Measurements from ENCODE around the gene USP2. TPM values are rescaled to one million over a fixed set of nuclear protein-coding genes. Genes with fewer than 3 reads are reported as not detected.

The USP2 gene
- total RNA-seq, 1 experiment from 2014 or later, result 0.14 TPM

DNA sequence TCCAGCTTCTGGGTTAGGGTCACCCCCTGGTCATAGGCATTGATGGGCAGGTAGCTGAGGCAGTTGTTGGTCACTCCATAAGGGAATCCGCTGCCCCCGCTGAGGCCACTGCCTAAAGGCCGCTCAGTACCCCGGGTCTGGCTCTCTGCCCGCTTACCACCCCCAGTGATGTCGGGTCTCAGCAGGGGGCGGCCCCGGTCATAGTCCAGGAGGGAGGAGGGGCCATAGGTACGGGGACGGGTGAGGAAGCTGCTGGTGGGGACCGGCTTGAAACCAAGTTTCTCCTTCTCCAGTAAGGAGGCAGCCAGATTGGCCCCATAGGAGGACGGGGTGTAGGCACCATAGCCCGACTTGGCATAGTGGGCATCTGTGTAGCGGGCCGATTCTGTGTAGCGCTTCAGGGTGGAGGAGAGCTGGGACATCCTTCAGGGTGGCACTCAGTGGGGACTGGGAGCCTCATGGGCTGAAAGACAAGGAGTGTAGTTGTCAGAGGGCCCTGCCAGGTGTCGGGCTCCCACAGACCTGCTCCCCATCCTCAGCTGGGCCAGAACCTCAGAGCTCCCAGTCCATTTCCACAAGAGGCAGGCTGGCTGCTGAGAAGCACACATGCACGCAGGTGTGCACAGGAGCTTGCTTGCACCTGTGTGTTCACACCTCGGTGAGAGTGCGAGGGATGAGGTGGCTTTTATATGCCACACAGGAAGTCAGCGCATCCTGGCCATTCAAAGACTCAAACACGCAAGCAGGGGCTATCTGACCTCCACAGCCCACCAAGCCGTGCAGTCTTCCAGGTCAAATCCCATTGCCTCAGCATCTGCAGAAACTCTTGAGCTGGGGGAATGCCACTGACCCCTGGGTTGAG, 8.2 kb downstream of the USP2 start:
- DNase-seq (ENCODE audit: unreplicated experiment), result no peak
- Mint-ChIP-seq H3K4me3 (ENCODE audit: unreplicated experiment) (no peak overlapping the region), H3K9me3 (ENCODE audit: unreplicated experiment) (no peaks in the 10 kb centered on the region), H3K27ac (ENCODE audit: low read depth, unreplicated experiment) (no peak overlapping the region), H3K27me3 (ENCODE audit: insufficient read depth, unreplicated experiment) (no peaks in the 10 kb centered on the region), H3K4me1 (ENCODE audit: insufficient read depth, unreplicated experiment) (peaks cover 55% of the 10 kb centered on the region), H3K36me3 (ENCODE audit: insufficient read depth, unreplicated experiment) (peaks cover 4% of the 10 kb centered on the region)
- POLR2A ChIA-PET, result interaction anchor here (1.0 to 10.6 kb wide), 6 partner anchors 11 to 252 kb away, joined by 3 to 85 read pairs (median 3); partner anchors contain the start of gene HINFP
- intact Hi-C loops (cut with micrococcal nuclease), result no loop called here
- CTCF ChIA-PET, result interaction anchor here (0.5 to 19.9 kb wide), 35 partner anchors 9 to 750 kb away, joined by 3 to 415 read pairs (median 4); partner anchors contain the start of genes C1QTNF5, CBL, HMBS and USP2
- no TSS peak for BruUV-seq (replicated peaks)
- TF ChIP-seq, protein P1, sequence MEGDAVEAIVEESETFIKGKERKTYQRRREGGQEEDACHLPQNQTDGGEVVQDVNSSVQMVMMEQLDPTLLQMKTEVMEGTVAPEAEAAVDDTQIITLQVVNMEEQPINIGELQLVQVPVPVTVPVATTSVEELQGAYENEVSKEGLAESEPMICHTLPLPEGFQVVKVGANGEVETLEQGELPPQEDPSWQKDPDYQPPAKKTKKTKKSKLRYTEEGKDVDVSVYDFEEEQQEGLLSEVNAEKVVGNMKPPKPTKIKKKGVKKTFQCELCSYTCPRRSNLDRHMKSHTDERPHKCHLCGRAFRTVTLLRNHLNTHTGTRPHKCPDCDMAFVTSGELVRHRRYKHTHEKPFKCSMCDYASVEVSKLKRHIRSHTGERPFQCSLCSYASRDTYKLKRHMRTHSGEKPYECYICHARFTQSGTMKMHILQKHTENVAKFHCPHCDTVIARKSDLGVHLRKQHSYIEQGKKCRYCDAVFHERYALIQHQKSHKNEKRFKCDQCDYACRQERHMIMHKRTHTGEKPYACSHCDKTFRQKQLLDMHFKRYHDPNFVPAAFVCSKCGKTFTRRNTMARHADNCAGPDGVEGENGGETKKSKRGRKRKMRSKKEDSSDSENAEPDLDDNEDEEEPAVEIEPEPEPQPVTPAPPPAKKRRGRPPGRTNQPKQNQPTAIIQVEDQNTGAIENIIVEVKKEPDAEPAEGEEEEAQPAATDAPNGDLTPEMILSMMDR (IDR thresholded peaks at IDR 0.05; ENCODE audit: unreplicated experiment), result no peak

DNA sequence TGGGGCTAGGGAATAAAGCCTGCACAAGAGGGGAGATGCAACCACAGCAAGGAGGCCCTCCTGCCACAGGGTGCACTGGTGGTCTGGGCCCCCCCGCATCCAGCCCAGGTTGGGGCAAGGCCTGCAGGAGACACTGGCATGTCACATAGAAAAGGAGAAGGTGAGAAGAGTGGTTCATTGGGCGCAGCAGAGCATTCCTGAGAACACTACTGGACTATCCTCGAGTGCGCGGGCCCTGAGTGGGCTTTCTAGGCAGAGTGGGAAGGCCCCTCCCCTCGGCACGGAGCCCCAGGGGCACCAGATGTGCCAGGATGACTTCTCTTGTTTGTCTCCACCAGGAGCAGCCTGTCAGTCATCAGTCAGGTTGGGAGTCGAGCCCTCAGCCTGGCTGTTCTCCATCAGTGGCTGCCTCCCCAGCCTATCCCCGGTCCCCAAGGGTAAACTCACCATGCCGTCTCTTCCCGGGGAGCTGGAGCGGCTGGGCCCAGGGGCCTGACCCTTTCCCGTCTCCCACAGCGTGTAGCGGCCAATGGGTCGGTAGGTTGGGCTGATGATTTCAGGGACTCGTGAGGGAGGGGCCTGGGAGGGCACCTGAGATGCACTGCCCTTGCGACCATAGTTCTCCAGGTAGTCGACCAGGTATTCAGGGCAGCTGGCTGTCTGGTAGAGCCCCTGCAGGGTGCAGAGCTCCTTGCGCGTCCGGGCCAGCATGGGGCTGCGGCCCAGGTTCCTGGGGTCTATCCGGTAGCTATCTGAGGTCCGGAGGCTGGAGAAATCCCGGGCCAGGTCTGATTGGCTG, 9.0 kb downstream of the USP2 start:
- Mint-ChIP-seq H3K27me3 (ENCODE audit: insufficient read depth, unreplicated experiment) (no peaks in the 10 kb centered on the region), H3K27ac (ENCODE audit: low read depth, unreplicated experiment) (no peak overlapping the region), H3K9me3 (ENCODE audit: unreplicated experiment) (no peaks in the 10 kb centered on the region), H3K36me3 (ENCODE audit: insufficient read depth, unreplicated experiment) (peaks cover 4% of the 10 kb centered on the region), H3K4me1 (ENCODE audit: insufficient read depth, unreplicated experiment) (peaks cover 62% of the 10 kb centered on the region), H3K4me3 (ENCODE audit: unreplicated experiment) (no peak overlapping the region)
- BruUV-seq (replicated peaks), result no TSS peak
- CTCF ChIA-PET, result interaction anchor here (0.6 to 19.9 kb wide), 19 partner anchors 8 to 288 kb away, joined by 3 to 415 read pairs (median 6); partner anchors contain the start of genes C1QTNF5, CBL, HMBS and USP2
- POLR2A ChIA-PET, result interaction anchor here (0.5 to 10.6 kb wide), 5 partner anchors 11 to 59 kb away, joined by 3 to 85 read pairs (median 3); no protein-coding TSS in a partner anchor
- intact Hi-C loops (cut with micrococcal nuclease), result no loop called here
- TF ChIP-seq, protein P1 (IDR thresholded peaks at IDR 0.05; ENCODE audit: unreplicated experiment), result no peak
- DNase-seq (ENCODE audit: unreplicated experiment), result no peak

DNA sequence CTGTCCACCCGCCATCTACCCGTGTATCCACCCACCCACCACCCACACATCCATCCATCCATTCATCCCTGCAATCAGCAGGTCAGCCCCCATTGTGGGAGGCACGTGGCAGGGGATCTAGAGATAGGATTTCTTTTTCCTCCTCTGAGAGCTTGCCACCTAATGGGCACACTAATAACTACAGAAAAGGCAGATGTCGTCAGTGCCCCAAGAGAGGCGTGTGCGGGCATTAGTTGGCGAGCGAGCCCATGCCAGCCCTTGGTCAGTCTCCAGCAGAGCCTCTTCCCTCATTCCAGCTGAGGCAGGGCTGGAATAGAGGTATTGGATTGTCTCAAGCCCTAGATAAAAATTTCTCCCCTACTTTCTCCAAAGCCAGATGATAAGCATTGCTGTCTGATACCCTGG, 9.7 kb downstream of the USP2 start:
- ChIA-PET POLR2A (interaction anchor here (0.5 to 10.6 kb wide), 3 partner anchors 10 to 28 kb away, joined by 3 to 85 read pairs (median 39); no protein-coding TSS in a partner anchor), CTCF (interaction anchor here (0.6 to 19.9 kb wide), 12 partner anchors 11 to 176 kb away, joined by 3 to 415 read pairs (median 6); partner anchors contain the start of genes C1QTNF5 and USP2)
- Mint-ChIP-seq H3K9me3 (ENCODE audit: unreplicated experiment) (no peaks in the 10 kb centered on the region), H3K4me1 (ENCODE audit: insufficient read depth, unreplicated experiment) (peaks cover 64% of the 10 kb centered on the region), H3K27me3 (ENCODE audit: insufficient read depth, unreplicated experiment) (no peaks in the 10 kb centered on the region), H3K36me3 (ENCODE audit: insufficient read depth, unreplicated experiment) (peaks cover 4% of the 10 kb centered on the region), H3K4me3 (ENCODE audit: unreplicated experiment) (no peak overlapping the region), H3K27ac (ENCODE audit: low read depth, unreplicated experiment) (no peak overlapping the region)
- TF ChIP-seq, protein P1 (IDR thresholded peaks at IDR 0.05; ENCODE audit: unreplicated experiment), result peak; percentile 47
- intact Hi-C loops (cut with micrococcal nuclease), result loop anchor here (1.0 kb wide), 1 partner anchor 10 kb away; no protein-coding TSS in a partner anchor
- no TSS peak for BruUV-seq (replicated peaks)
- peak; percentile 79 for DNase-seq (ENCODE audit: unreplicated experiment)
